Right renal cortex interstitium (tissue), 3 donors: Measurements from ENCODE around the gene SPATS2L. TPM values are rescaled to one million over a fixed set of nuclear protein-coding genes. Genes with fewer than 3 reads are reported as not detected.

Source experiments
- polyA plus RNA-seq, 3 donors: library from polyadenylated mRNA; unstranded; fragments of 120-200 nt; gene quantifications; one replicate each; pipeline ENCODE4 v1.2.1, GENCODE V29; 2013; ENCODE audit not compliant: insufficient read length in 3 of 3

SPATS2L gene
- polyA plus RNA-seq, 3 donors: 128 to 148 (median 143) TPM

Other genes with a start within 250 kb of the SPATS2L start
- 10 to 100 TPM; 14.7 to 16.1 (median 14.7) TPM for gene KCTD18, start 203.4 kb downstream of the SPATS2L start, polyA plus RNA-seq
- gene SGO2, start 219.5 kb downstream of the SPATS2L start, polyA plus RNA-seq: 10 to 100 TPM; 14.1 to 15.8 (median 15.7) TPM